Activated CD4-positive, alpha-beta T cell treated with anti-CD3 and anti-CD28 coated beads, Interleukin-2, amount 10 ng/mL, durations not matched to agents 7 days and 5 days (primary cell): ENCODE measurements around the gene DENND1C. TPM values are rescaled to one million over a fixed set of nuclear protein-coding genes. Genes with fewer than 3 reads are reported as not detected.

Source experiments
- CTCF ChIA-PET: fragments of 350-600 bp; sonication (Branson Sonifier 250); formaldehyde crosslinking; loops from one replicate; lab custom pipeline; 2021; ENCODE audit warnings: antibody characterized with exemption; lab: Charles Lee
- POLR2A ChIA-PET: fragments of 350-600 bp; sonication (Branson Sonifier 250); formaldehyde crosslinking; loops from one replicate; lab custom pipeline; 2021; ENCODE audit warnings: antibody characterized with exemption; lab: Charles Lee
- DNase-seq: peaks from one replicate; pipeline ENCODE4 v3.0.0-alpha.2; 2020
- H3K27ac Mint-ChIP-seq: one replicate; pipeline ENCODE4 v1.8.0; 2021; ENCODE audit warnings: mild to moderate bottlenecking, moderate library complexity, mixed read lengths
- H3K27me3 Mint-ChIP-seq: one replicate; pipeline ENCODE4 v1.8.0; 2021; ENCODE audit warnings: mixed read lengths
- H3K36me3 Mint-ChIP-seq: one replicate; pipeline ENCODE4 v1.8.0; 2021; ENCODE audit warnings: low read depth, mixed read lengths
- H3K4me1 Mint-ChIP-seq: one replicate; pipeline ENCODE4 v1.8.0; 2021; ENCODE audit warnings: mixed read lengths
- H3K4me3 Mint-ChIP-seq: one replicate; pipeline ENCODE4 v1.8.0; 2021; ENCODE audit warnings: mild to moderate bottlenecking, moderate library complexity, mixed read lengths
- H3K9me3 Mint-ChIP-seq: one replicate; pipeline ENCODE4 v1.8.0; 2021; ENCODE audit warnings: mixed read lengths
- total RNA-seq, 2 experiments: library from RNA; stranded (reverse); gene quantifications; one replicate each; pipeline ENCODE4 v1.2.3, GENCODE V29; 2021

Gene DENND1C
- total RNA-seq, 2 experiments from 2014 or later, result 100.0 to 104 TPM

DNA sequence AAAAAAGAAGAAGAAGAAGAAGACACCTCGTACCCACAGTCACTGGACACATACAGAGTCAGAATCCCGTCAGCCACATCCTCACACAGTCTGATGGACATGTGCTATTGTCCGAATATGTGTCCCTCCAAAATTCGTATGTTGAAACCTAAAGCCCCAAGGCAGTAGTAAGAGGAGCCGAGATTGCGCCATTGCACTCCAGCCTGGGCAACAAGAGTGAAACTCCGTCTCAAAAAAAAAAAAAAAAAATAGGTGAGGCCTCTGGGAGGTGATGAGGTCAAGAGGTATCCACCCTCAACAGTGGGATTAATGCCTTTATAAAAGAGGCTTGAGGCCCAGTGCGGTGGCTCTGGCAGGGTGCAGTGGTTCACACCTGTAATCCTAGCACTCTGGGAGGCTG lies 2.6 kb upstream of the DENND1C start:
- Mint-ChIP-seq H3K27ac (no peak overlapping the region), H3K9me3 (no peaks in the 10 kb centered on the region), H3K4me1 (peaks cover 35% of the 10 kb centered on the region), H3K36me3 (peaks cover 4% of the 10 kb centered on the region), H3K27me3 (no peaks in the 10 kb centered on the region), H3K4me3 (no peak overlapping the region)
- POLR2A ChIA-PET, result no interaction called here
- CTCF ChIA-PET, result no interaction called here
- DNase-seq, result no peak

GRCh38 chr19:6483235-6483634 lies 1.6 kb upstream of the DENND1C start:
- Mint-ChIP-seq H3K9me3 (no peaks in the 10 kb centered on the region), H3K4me3 (no peak overlapping the region), H3K27ac (peak overlapping the region; percentile 54), H3K4me1 (peaks cover 34% of the 10 kb centered on the region), H3K27me3 (no peaks in the 10 kb centered on the region), H3K36me3 (peaks cover 4% of the 10 kb centered on the region)
- ChIA-PET POLR2A (no interaction called here), CTCF (interaction anchor here (0.9 to 1.2 kb wide), 2 partner anchors 12 to 21 kb away, joined by 3 to 6 read pairs; no protein-coding TSS in a partner anchor)
- DNase-seq, result no peak

- Mint-ChIP-seq H3K4me1 (peaks cover 34% of the 10 kb centered on the region), H3K27ac (peak overlapping the region; percentile 96), H3K4me3 (peak overlapping the region; percentile 93), H3K36me3 (peaks cover 5% of the 10 kb centered on the region), H3K9me3 (no peaks in the 10 kb centered on the region), H3K27me3 (no peaks in the 10 kb centered on the region)
- no peak for DNase-seq
- ChIA-PET POLR2A (no interaction called here), CTCF (interaction anchor here (1.6 kb wide), 1 partner anchor 27 kb away, joined by 3 read pairs; no protein-coding TSS in a partner anchor)
Measured at GRCh38 chr19:6482343-6482686, 728 bp upstream of the DENND1C start.

DNA sequence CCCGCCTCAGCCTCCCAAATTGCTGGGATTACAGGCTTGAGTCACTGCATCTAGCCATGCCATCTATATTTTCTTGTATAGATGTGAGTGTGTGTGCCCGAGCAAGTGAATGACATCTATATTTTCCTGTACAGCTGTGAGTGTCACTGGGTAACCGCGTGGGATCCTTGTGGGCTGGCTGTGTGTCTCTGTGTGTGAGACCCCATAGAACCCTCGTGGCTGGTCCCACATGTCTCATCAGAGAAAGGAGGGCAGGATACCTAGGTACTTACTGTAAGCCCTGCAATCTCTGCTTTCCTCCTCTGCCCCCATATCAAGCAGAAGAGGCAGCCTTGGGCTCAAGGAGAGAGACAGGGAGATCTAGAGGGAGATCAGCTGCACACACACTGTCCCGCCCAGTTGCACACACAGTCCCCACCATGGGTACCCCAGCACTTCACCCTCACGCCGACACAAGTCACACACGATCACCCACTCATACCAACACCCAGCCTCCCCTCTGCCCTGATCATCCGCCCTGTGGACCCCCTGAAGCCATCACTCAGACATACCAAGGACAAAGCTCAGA lies 655 bp downstream of the DENND1C start:
- peak; percentile 13 for DNase-seq
- no peaks in the 10 kb centered on the region for H3K9me3 Mint-ChIP-seq
- peak overlapping the region; percentile 96 for H3K27ac Mint-ChIP-seq
- ChIA-PET POLR2A (no interaction called here), CTCF (interaction anchor here (0.6 to 1.6 kb wide), 10 partner anchors 8 to 382 kb away, joined by 3 to 5 read pairs (median 3); partner anchors contain the start of gene VAV1)
- peak overlapping the region; percentile 93 for H3K4me3 Mint-ChIP-seq
- H3K27me3 Mint-ChIP-seq, result no peaks in the 10 kb centered on the region
- H3K4me1 Mint-ChIP-seq, result peaks cover 34% of the 10 kb centered on the region
- H3K36me3 Mint-ChIP-seq, result peaks cover 18% of the 10 kb centered on the region

- DNase-seq, result no peak
- ChIA-PET CTCF (interaction anchor here (1.6 kb wide), 1 partner anchor 292 kb away, joined by 4 read pairs; the partner anchor contains the start of gene VAV1), POLR2A (no interaction called here)
- Mint-ChIP-seq H3K9me3 (no peaks in the 10 kb centered on the region), H3K4me1 (peaks cover 34% of the 10 kb centered on the region), H3K27ac (peak overlapping the region; percentile 96), H3K27me3 (no peaks in the 10 kb centered on the region), H3K36me3 (peaks cover 19% of the 10 kb centered on the region), H3K4me3 (peak overlapping the region; percentile 46)
Measured at GRCh38 chr19:6479836-6480398, 1.7 kb downstream of the DENND1C start.

- CTCF ChIA-PET, result no interaction called here
- H3K27me3 Mint-ChIP-seq, result no peaks in the 10 kb centered on the region
- peaks cover 23% of the 10 kb centered on the region for H3K36me3 Mint-ChIP-seq
- POLR2A ChIA-PET, result no interaction called here
- H3K9me3 Mint-ChIP-seq, result no peaks in the 10 kb centered on the region
- H3K27ac Mint-ChIP-seq, result peak overlapping the region; percentile 36
- DNase-seq, result no peak
- H3K4me1 Mint-ChIP-seq, result peaks cover 34% of the 10 kb centered on the region
- H3K4me3 Mint-ChIP-seq, result no peak overlapping the region
Measured at GRCh38 chr19:6478815-6479214, 2.8 kb downstream of the DENND1C start.

- CTCF ChIA-PET, result interaction anchor here (0.6 to 1.4 kb wide), 2 partner anchors 21 to 386 kb away, joined by 3 read pairs; no protein-coding TSS in a partner anchor
- peaks cover 27% of the 10 kb centered on the region for H3K36me3 Mint-ChIP-seq
- POLR2A ChIA-PET, result no interaction called here
Measured at GRCh38 chr19:6476896-6477431, 4.6 kb downstream of the DENND1C start.

DNA sequence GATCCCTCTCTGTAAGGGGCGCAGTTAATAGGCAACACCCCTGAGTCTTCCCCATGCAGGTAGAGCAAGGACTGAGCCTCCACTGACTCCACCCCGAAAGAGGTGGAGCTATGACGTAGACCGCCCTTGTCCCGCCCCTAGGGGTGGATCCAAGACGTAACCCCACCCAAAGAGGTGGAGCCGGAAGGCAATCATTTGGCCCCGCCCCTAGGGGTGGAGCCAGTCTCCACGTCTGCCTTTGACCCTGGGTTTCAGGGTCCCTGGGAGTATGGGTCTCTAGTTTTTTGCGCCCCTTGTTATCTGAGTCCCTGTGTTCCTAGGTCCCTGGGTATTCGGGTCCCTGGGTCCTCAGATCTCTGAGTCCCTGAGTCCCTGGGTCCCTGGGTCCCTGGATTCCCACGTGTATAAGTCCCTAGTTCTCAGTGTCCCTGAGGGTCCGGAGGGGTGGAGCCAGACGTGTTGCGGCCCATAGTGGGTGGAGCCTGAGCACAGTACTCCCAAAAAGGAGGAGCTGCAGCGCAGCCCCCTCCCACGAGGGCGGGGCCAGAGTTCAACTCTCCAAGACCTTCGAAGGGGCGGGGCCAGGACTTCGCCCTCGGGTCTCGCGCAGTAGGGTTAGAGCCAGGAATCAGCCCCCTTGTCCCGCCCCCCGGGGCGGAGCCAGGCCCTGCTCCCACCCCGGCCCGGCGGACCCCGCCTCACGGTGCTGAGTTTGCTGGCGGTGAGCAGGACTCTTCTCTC lies 5.3 kb downstream of the DENND1C start:
- ChIA-PET POLR2A (no interaction called here), CTCF (interaction anchor here (0.6 to 1.4 kb wide), 2 partner anchors 22 to 387 kb away, joined by 3 read pairs; no protein-coding TSS in a partner anchor)
- peak; percentile 65 for DNase-seq
- no peak overlapping the region for H3K27ac Mint-ChIP-seq
- peaks cover 27% of the 10 kb centered on the region for H3K36me3 Mint-ChIP-seq
- H3K9me3 Mint-ChIP-seq, result no peaks in the 10 kb centered on the region
- no peak overlapping the region for H3K4me3 Mint-ChIP-seq
- no peaks in the 10 kb centered on the region for H3K27me3 Mint-ChIP-seq
- H3K4me1 Mint-ChIP-seq, result peaks cover 19% of the 10 kb centered on the region

More at GRCh38 chr19:6476896-6477431, 4.6 kb downstream of the DENND1C start:
- no peak overlapping the region for H3K27ac Mint-ChIP-seq
- H3K27me3 Mint-ChIP-seq, result no peaks in the 10 kb centered on the region
- H3K4me1 Mint-ChIP-seq, result peaks cover 22% of the 10 kb centered on the region
- no peak overlapping the region for H3K4me3 Mint-ChIP-seq
- H3K9me3 Mint-ChIP-seq, result no peaks in the 10 kb centered on the region
- no peak for DNase-seq

- H3K27me3 Mint-ChIP-seq, result no peaks in the 10 kb centered on the region
- H3K4me1 Mint-ChIP-seq, result peaks cover 13% of the 10 kb centered on the region
- no peak overlapping the region for H3K27ac Mint-ChIP-seq
- H3K36me3 Mint-ChIP-seq, result peaks cover 27% of the 10 kb centered on the region
- no peak for DNase-seq
- H3K9me3 Mint-ChIP-seq, result no peaks in the 10 kb centered on the region
- H3K4me3 Mint-ChIP-seq, result no peak overlapping the region
- CTCF ChIA-PET, result interaction anchor here (1.4 kb wide), 1 partner anchor 22 kb away, joined by 3 read pairs; no protein-coding TSS in a partner anchor
- POLR2A ChIA-PET, result no interaction called here
Measured at GRCh38 chr19:6475321-6476108, 6.1 kb downstream of the DENND1C start.

- Mint-ChIP-seq H3K27ac (no peak overlapping the region), H3K36me3 (peaks cover 37% of the 10 kb centered on the region)
Measured at GRCh38 chr19:6473647-6474046, 7.9 kb downstream of the DENND1C start.

GRCh38 chr19:6472713-6473112 lies 8.9 kb downstream of the DENND1C start:
- peaks cover 45% of the 10 kb centered on the region for H3K36me3 Mint-ChIP-seq
- H3K4me3 Mint-ChIP-seq, result no peak overlapping the region
- DNase-seq, result no peak
- H3K9me3 Mint-ChIP-seq, result no peaks in the 10 kb centered on the region
- H3K27ac Mint-ChIP-seq, result no peak overlapping the region
- CTCF ChIA-PET, result interaction anchor here (0.6 to 1.2 kb wide), 5 partner anchors 9 to 782 kb away, joined by 3 to 5 read pairs (median 4); partner anchors contain the start of gene DENND1C
- POLR2A ChIA-PET, result interaction anchor here (0.6 kb wide), 1 partner anchor 48 kb away, joined by 4 read pairs; no protein-coding TSS in a partner anchor
- no peaks in the 10 kb centered on the region for H3K27me3 Mint-ChIP-seq
- H3K4me1 Mint-ChIP-seq, result no peaks in the 10 kb centered on the region

More at GRCh38 chr19:6473647-6474046, 7.9 kb downstream of the DENND1C start:
- no peak for DNase-seq
- H3K4me3 Mint-ChIP-seq, result no peak overlapping the region
- ChIA-PET POLR2A (interaction anchor here (0.6 kb wide), 1 partner anchor 160 kb away, joined by 3 read pairs; no protein-coding TSS in a partner anchor), CTCF (interaction anchor here (0.7 to 1.6 kb wide), 3 partner anchors 38 to 1097 kb away, joined by 3 read pairs; no protein-coding TSS in a partner anchor)
- H3K4me1 Mint-ChIP-seq, result no peaks in the 10 kb centered on the region
- no peaks in the 10 kb centered on the region for H3K27me3 Mint-ChIP-seq
- no peaks in the 10 kb centered on the region for H3K9me3 Mint-ChIP-seq

- DNase-seq, result no peak
- Mint-ChIP-seq H3K27ac (no peak overlapping the region), H3K4me1 (no peaks in the 10 kb centered on the region), H3K27me3 (no peaks in the 10 kb centered on the region), H3K9me3 (no peaks in the 10 kb centered on the region), H3K4me3 (no peak overlapping the region), H3K36me3 (peaks cover 34% of the 10 kb centered on the region)
- CTCF ChIA-PET, result interaction anchor here (0.7 kb wide), 1 partner anchor 12 kb away, joined by 3 read pairs; the partner anchor contains the start of gene SLC25A23
- POLR2A ChIA-PET, result interaction anchor here (0.8 kb wide), 1 partner anchor 46 kb away, joined by 3 read pairs; the partner anchor contains the start of gene KHSRP
Measured at GRCh38 chr19:6471076-6471475, 10.5 kb downstream of the DENND1C start.
